K562 (cell line): ENCODE data around the gene HEATR1. TPM values are rescaled to one million over a fixed set of nuclear protein-coding genes. Genes with fewer than 3 reads are reported as not detected.

ENCODE experiments used
- CBX2 ChIP-seq: fragments of 200-600 bp; sonication (generic); IDR thresholded peaks from one replicate; pipeline ENCODE4 v1.6.1; 2012; ENCODE audit warnings: mild to moderate bottlenecking, low read length, inconsistent platforms; ENCODE audit not compliant: insufficient read depth, poor library complexity, severe bottlenecking
- CHCHD3 ChIP-seq: fragments of 250-450 bp; sonication (Bioruptor Pico); IDR thresholded peaks from 2 replicates; pipeline ENCODE4 v2.1.2; 2022; ENCODE audit warnings: mild to moderate bottlenecking
- NR2C1 ChIP-seq, 2 experiments: fragments of 450-650 bp; IDR thresholded peaks; 2 replicates each; pipeline ENCODE4 v1.6.1; 2017; ENCODE audit warnings: mild to moderate bottlenecking in 2 of 2, antibody characterized with exemption in 1 of 2, inconsistent platforms in 1 of 2, missing compliant biosample characterization in 1 of 2, missing genetic modification characterization in 1 of 2
- TAF9B ChIP-seq: fragments of 450-650 bp; IDR thresholded peaks from 2 replicates; pipeline ENCODE4 v1.6.1; 2018; ENCODE audit warnings: mild to moderate bottlenecking; ENCODE audit not compliant: partially characterized antibody
- TCF7 ChIP-seq: sonication (generic); IDR thresholded peaks from 2 replicates; pipeline ENCODE4 v1.6.1; 2016; ENCODE audit warnings: antibody characterized with exemption, borderline replicate concordance
- polyA plus RNA-seq, 8 experiments: library from polyadenylated mRNA; depleted of rRNA in 4 of 8; stranded (reverse) in 5 of 8; unstranded in 3 of 8; fragments of >200 nt; fragmentation: Nextera tagmentation in 2 of 8; fragmentation: Illumina TruSeq in 1 of 8; extraction: Ambion mirVana in 2 of 8; extraction: Trizol in 1 of 8; gene quantifications; 2 replicates each; pipeline versions ENCODE4 v1.2.1 to v1.2.3, GENCODE V29; 2011 to 2014; ENCODE audit warnings: inconsistent platforms in 1 of 8, missing spikeins in 1 of 8
- total RNA-seq, 7 experiments: library from RNA; depleted of rRNA in 6 of 7; stranded (reverse); fragments of >200 nt in 6 of 7; fragmentation: Illumina TruSeq in 2 of 7; extraction: Trizol in 2 of 7; gene quantifications; 2 replicates each; pipeline versions ENCODE4 v1.2.1 to v1.2.3, GENCODE V29; 2011 to 2021; ENCODE audit warnings: low replicate concordance in 1 of 7
- TF ChIP-seq, protein P1 (sequence below): fragments of 200-400 bp; formaldehyde crosslinking; IDR thresholded peaks from 2 replicates; pipeline ENCODE4 v1.6.1; 2017; ENCODE audit warnings: mild to moderate bottlenecking, low read depth, low read length, moderate library complexity
- TF ChIP-seq, protein P2 (sequence below): fragments of 450-650 bp; IDR thresholded peaks from 2 replicates; pipeline ENCODE4 v1.6.1; 2016; ENCODE audit warnings: borderline replicate concordance
- TF ChIP-seq, protein P3 (sequence below), 2 experiments: fragments of 450-650 bp in 1 of 2; IDR thresholded peaks; 2 replicates each; pipeline ENCODE4 v1.6.1; 2011 to 2017; ENCODE audit warnings: low read depth in 2 of 2, antibody characterized with exemption in 1 of 2, borderline replicate concordance in 1 of 2, low read length in 1 of 2, mild to moderate bottlenecking in 1 of 2, mixed read lengths in 1 of 2; ENCODE audit not compliant: control insufficient read depth in 1 of 2
- TF ChIP-seq, protein P4 (sequence below): sonication (generic); formaldehyde crosslinking; IDR thresholded peaks from 2 replicates; pipeline ENCODE4 v1.8.0; 2022; ENCODE audit warnings: missing genetic modification reagents, mild to moderate bottlenecking, borderline replicate concordance

Gene HEATR1
- total and polyA plus RNA-seq, 9 of the 15 experiments (the other 6 are each of a cell fraction or from before 2014, with no cell fraction given) = 28.3 to 108 (median 50.9) TPM

DNA sequence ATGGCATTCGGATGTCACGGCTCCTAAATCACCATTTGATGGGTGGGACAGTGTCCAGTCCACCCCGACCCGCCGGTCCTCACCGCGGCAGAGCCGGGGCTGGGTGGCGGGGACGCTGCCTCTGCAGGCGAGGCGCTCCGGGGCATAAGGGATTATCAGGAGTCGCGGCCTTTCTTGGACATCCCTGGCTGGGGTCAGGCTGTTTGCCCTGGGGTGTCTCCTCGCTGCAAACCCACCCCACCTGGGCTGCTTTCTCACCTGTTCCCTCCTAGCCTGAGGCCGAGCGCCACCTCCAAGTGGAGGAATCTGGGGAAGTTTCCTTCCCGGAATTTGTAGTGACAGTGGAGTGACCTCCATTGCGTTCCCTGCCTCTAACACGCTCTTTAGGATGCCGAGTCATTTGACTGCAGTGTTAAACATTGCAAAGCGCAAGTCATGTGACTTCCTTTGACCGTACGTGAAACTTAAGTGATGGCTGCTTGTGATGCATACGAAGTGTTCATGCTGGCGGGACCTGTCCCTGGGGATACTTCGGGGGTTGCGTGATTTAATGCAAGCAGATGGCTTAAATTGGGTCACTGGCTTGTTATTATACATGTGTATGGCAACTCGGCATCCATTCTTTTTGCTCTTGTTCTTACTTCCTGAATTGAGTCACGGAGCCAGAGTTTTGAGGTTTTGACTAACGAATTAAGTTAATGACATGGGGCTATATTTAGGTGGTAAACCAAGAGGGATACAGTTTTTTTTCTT is 80.0 kb downstream of the HEATR1 start (continued):
- TF ChIP-seq, protein P1, sequence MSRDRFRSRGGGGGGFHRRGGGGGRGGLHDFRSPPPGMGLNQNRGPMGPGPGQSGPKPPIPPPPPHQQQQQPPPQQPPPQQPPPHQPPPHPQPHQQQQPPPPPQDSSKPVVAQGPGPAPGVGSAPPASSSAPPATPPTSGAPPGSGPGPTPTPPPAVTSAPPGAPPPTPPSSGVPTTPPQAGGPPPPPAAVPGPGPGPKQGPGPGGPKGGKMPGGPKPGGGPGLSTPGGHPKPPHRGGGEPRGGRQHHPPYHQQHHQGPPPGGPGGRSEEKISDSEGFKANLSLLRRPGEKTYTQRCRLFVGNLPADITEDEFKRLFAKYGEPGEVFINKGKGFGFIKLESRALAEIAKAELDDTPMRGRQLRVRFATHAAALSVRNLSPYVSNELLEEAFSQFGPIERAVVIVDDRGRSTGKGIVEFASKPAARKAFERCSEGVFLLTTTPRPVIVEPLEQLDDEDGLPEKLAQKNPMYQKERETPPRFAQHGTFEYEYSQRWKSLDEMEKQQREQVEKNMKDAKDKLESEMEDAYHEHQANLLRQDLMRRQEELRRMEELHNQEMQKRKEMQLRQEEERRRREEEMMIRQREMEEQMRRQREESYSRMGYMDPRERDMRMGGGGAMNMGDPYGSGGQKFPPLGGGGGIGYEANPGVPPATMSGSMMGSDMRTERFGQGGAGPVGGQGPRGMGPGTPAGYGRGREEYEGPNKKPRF = no peak
- TF ChIP-seq, protein P2, sequence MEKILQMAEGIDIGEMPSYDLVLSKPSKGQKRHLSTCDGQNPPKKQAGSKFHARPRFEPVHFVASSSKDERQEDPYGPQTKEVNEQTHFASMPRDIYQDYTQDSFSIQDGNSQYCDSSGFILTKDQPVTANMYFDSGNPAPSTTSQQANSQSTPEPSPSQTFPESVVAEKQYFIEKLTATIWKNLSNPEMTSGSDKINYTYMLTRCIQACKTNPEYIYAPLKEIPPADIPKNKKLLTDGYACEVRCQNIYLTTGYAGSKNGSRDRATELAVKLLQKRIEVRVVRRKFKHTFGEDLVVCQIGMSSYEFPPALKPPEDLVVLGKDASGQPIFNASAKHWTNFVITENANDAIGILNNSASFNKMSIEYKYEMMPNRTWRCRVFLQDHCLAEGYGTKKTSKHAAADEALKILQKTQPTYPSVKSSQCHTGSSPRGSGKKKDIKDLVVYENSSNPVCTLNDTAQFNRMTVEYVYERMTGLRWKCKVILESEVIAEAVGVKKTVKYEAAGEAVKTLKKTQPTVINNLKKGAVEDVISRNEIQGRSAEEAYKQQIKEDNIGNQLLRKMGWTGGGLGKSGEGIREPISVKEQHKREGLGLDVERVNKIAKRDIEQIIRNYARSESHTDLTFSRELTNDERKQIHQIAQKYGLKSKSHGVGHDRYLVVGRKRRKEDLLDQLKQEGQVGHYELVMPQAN = peak; percentile 74; the same call in 1 of the 2 replicates
- no peak for TF ChIP-seq TCF7
- no peak for TF ChIP-seq CBX2
- peak; percentile 73 for TF ChIP-seq NR2C1 (IDR thresholded peaks at IDR 0.05)
- peak; percentile 13; the same call in 1 of the 2 replicates for TF ChIP-seq NR2C1 (tag; IDR thresholded peaks at IDR 0.05)
- TF ChIP-seq, protein P3, sequence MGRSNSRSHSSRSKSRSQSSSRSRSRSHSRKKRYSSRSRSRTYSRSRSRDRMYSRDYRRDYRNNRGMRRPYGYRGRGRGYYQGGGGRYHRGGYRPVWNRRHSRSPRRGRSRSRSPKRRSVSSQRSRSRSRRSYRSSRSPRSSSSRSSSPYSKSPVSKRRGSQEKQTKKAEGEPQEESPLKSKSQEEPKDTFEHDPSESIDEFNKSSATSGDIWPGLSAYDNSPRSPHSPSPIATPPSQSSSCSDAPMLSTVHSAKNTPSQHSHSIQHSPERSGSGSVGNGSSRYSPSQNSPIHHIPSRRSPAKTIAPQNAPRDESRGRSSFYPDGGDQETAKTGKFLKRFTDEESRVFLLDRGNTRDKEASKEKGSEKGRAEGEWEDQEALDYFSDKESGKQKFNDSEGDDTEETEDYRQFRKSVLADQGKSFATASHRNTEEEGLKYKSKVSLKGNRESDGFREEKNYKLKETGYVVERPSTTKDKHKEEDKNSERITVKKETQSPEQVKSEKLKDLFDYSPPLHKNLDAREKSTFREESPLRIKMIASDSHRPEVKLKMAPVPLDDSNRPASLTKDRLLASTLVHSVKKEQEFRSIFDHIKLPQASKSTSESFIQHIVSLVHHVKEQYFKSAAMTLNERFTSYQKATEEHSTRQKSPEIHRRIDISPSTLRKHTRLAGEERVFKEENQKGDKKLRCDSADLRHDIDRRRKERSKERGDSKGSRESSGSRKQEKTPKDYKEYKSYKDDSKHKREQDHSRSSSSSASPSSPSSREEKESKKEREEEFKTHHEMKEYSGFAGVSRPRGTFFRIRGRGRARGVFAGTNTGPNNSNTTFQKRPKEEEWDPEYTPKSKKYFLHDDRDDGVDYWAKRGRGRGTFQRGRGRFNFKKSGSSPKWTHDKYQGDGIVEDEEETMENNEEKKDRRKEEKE (IDR thresholded peaks at IDR 0.05; ENCODE audit: borderline replicate concordance in 1 of 2, control insufficient read depth in 1 of 2, low read depth in 2 of 2, low read length in 1 of 2) = no peak
- peak; percentile 53 for TF ChIP-seq TAF9B
- TF ChIP-seq CHCHD3 = 0 out of 2 replicates have a peak, but pooled peaks have one; percentile 21
- TF ChIP-seq, protein P4, sequence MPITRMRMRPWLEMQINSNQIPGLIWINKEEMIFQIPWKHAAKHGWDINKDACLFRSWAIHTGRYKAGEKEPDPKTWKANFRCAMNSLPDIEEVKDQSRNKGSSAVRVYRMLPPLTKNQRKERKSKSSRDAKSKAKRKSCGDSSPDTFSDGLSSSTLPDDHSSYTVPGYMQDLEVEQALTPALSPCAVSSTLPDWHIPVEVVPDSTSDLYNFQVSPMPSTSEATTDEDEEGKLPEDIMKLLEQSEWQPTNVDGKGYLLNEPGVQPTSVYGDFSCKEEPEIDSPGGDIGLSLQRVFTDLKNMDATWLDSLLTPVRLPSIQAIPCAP = peak; percentile 87; the same call in 1 of the 2 replicates
